RWPE1 (cell line): ENCODE results near the gene TPM3.

Experiments
- CTCF ChIA-PET: fragments of 350-600 bp; sonication (Branson Sonifier 250); formaldehyde crosslinking; extraction: SDS; loops from one replicate; lab custom pipeline; 2021; lab: Yijun Ruan, JAX
- POLR2A ChIA-PET: fragments of 400-600 bp; formaldehyde crosslinking; extraction: SDS; loops from one replicate; lab custom pipeline; 2020; ENCODE audit warnings: antibody characterized with exemption; ENCODE audit not compliant: low non-redundant PET; lab: Yijun Ruan, JAX
- DNase-seq: peaks from one replicate; pipeline ENCODE4 v3.0.0; 2012; ENCODE audit warnings: low spot score
- H3K27ac ChIP-seq: fragments of 450-650 bp; 2 replicates; pipeline ENCODE4 v1.5.1; 2017
- CTCF ChIP-seq: fragments of 450-650 bp; conservative IDR thresholded peaks from 2 replicates; pipeline ENCODE4 v1.5.1; 2017; ENCODE audit warnings: low read depth, mild to moderate bottlenecking

TPM3 gene

GRCh38 chr1:154225370-154225769, 33.5 kb upstream of the TPM3 start:
- no peak overlapping the region for H3K27ac ChIP-seq
- ChIA-PET CTCF (no interaction called here), POLR2A (no interaction called here)
- no peak for DNase-seq
- TF ChIP-seq CTCF, result no peak

DNA sequence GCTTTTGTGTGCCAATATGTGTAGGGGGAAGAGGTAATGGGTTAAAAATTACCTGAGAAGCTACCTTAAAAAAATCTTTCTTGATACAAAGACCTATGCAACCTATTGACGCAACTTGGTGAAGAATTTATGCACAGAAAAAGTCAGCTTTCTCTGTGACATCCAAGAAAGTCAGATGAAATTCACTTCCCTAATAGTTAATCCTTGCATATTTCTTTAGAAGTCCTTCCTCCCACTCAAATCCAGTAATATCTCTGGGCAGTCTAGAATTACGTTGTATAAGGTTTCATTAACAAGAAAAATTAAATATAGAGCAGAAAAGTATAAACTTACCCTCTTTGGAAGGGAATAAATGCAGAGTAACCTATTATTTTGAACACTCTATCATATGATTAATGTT, 31.7 kb upstream of the TPM3 start:
- DNase-seq, result no peak
- no peak for TF ChIP-seq CTCF
- ChIA-PET POLR2A (interaction anchor here (0.7 kb wide), 1 partner anchor 261 kb away, joined by 3 read pairs; no protein-coding TSS in a partner anchor), CTCF (no interaction called here)
- H3K27ac ChIP-seq, result no peak overlapping the region

- H3K27ac ChIP-seq, result no peak overlapping the region
- ChIA-PET POLR2A (no interaction called here), CTCF (interaction anchor here (0.6 kb wide), 1 partner anchor 22 kb away, joined by 3 read pairs; no protein-coding TSS in a partner anchor)
- DNase-seq, result no peak
- TF ChIP-seq CTCF, result no peak
Observed at GRCh38 chr1:154222918-154223317, 31.0 kb upstream of the TPM3 start.

- TF ChIP-seq CTCF, result no peak
- no peak overlapping the region for H3K27ac ChIP-seq
- POLR2A ChIA-PET, result no interaction called here
- no peak for DNase-seq
- CTCF ChIA-PET, result interaction anchor here (0.6 kb wide), 1 partner anchor 22 kb away, joined by 3 read pairs; no protein-coding TSS in a partner anchor
Observed at GRCh38 chr1:154222518-154222917, 30.6 kb upstream of the TPM3 start.

DNA sequence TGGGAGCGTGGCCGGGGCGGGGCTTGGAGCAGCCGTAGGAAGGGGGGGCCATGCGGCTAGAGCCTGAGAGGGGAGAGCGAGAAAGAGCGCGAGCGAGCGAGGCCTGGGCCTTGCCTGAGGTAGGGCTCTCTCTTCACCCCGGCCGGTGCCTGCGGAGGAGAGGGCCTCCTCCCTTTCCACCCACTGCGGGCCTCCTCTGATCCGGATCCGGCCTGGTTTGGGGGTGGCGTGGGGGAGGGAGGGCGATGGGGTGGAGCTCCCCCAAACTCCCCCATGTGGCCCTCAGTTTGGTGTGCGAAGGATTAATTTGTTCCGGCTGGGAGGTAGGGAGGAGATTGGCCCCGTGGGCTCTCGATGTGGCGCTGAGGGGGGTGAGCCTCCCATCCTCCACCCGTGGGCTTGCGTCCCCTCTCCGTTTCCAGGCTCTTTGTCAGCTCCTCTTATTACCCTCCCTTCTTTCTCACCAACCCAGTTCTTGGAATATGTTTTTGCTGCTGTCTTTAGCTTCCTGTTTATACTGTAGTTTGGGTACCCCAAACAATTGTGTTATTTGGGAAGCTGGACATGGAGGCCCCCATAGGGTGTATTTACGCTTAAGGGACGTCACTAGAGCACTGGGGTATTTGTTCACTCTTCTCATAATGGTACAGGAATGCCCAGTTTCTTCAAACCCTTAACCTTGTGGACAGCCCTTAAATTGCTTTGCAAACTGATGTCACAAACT, 29.5 kb upstream of the TPM3 start:
- peak overlapping the region; percentile 92 for H3K27ac ChIP-seq
- CTCF ChIA-PET, result no interaction called here
- no peak for TF ChIP-seq CTCF
- peak; percentile 42 for DNase-seq
- POLR2A ChIA-PET, result no interaction called here

DNA sequence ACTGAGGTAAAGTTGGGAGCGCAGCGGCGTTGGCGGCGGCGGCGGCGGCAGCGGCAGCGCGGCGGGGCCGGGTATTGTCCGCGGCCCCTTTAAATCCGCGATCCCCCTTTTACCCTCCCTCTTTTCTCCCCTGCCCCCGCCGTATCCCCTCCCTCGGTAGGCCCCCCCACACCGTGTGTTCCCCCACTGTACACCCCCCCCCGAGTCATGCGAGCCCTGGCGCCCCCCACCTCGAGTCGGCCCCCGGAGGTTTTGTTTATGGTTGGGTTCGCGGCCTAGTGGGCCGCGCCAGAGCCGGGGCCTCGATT, 29.0 kb upstream of the TPM3 start:
- peak overlapping the region; percentile 92 for H3K27ac ChIP-seq
- no peak for DNase-seq
- ChIA-PET POLR2A (interaction anchor here (0.5 to 1.2 kb wide), 2 partner anchors 14 to 1255 kb away, joined by 3 to 4 read pairs; no protein-coding TSS in a partner anchor), CTCF (no interaction called here)
- no peak for TF ChIP-seq CTCF
